Head of caudate nucleus (tissue), 42 donors: ENCODE data around the gene TAF11L2.
"Not testable (repeated sequence)": the region's sequence is repeated elsewhere in the genome, so short reads cannot be mapped to it uniquely, and the experiment has no call there.

Source experiments
- DNase-seq, 42 donors: peaks; one replicate each; pipeline versions ENCODE4 v3.0.0 to v3.0.0-alpha.2; 2020 to 2021; ENCODE audit warnings: mixed read lengths in 7 of 42
- intact Hi-C: fragments of 100-400 bp; cut with DNase I; formaldehyde crosslinking; loops from one replicate; pipeline ENCODE4 v1.15.0; 2022

TAF11L2 gene

DNA sequence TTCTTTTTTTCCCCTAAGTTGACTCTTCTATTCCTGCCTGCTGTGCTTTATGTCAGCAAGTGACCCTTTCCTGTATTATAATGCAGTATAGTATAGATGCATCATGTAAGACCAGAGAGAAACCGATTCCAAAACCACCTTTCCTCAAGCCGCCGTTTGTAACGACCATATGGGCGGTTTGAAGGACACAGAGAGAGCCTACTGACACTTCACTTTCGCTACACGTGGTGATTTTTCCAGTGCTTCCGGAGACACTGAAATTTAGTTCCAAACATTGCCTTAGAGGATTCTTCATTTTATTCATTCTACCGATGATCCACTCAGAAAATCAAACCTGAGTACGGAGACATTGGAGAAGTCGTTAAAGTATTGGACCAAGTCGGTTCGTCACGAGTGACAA, 21.5 kb downstream of the TAF11L2 start:
- intact Hi-C loops = not testable (repeated sequence)
- DNase-seq = peak in 2 of 42 donors; percentile 24 to 52

DNA sequence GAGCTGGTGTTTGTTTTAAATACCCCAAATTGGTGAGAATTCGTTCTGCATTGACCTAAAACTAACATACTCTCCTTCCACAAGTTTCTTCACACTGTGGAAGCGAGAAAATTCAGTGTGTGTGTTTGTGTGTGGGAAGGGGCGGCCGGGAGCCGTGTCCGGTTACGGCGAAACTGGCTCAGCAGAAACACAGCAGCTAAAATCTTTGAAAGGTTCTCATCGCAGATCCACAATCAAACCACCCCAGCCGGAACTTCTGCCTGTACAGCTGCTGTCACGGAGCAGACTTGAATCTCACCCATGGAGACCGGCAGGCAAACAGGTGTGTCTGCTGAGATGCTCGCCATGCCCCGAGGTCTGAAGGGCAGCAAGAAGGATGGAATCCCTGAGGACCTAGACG, 23.5 kb downstream of the TAF11L2 start, which contains the start of gene TAF11L4:
TSS of gene TAF11L4 (plus strand) at position 301 of the 400 bp plus-strand sequence.
- intact Hi-C loops, DNase-seq: not testable (repeated sequence)

DNA sequence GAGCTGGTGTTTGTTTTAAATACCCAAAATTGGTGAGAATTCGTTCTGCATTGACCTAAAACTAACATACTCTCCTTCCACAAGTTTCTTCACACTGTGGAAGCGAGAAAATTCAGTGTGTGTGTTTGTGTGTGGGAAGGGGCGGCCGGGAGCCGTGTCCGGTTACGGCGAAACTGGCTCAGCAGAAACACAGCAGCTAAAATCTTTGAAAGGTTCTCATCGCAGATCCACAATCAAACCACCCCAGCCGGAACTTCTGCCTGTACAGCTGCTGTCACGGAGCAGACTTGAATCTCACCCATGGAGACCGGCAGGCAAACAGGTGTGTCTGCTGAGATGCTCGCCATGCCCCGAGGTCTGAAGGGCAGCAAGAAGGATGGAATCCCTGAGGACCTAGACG, 26.9 kb downstream of the TAF11L2 start, which contains the start of gene TAF11L5:
TSS of gene TAF11L5 (plus strand) at position 301 of the 400 bp plus-strand sequence.
- DNase-seq, intact Hi-C loops: not testable (repeated sequence)

DNA sequence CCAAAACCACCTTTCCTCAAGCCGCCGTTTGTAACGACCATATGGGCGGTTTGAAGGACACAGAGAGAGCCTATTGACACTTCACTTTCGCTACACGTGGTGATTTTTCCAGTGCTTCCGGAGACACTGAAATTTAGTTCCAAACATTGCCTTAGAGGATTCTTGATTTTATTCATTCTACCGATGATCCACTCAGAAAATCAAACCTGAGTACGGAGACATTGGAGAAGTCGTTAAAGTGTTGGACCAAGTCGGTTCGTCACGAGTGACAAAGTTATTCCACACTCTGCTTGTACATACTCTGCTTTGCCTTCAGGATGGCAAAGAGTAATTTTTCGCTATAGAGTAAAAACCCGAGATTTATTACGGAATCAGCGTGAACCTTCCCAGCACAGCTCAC, 28.5 kb downstream of the TAF11L2 start:
- peak in 34 of 42 donors; percentile 7 to 80 (median 40) for DNase-seq
- intact Hi-C loops = not testable (repeated sequence)

DNA sequence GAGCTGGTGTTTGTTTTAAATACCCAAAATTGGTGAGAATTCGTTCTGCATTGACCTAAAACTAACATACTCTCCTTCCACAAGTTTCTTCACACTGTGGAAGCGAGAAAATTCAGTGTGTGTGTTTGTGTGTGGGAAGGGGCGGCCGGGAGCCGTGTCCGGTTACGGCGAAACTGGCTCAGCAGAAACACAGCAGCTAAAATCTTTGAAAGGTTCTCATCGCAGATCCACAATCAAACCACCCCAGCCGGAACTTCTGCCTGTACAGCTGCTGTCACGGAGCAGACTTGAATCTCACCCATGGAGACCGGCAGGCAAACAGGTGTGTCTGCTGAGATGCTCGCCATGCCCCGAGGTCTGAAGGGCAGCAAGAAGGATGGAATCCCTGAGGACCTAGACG, 30.3 kb downstream of the TAF11L2 start, which contains the start of gene TAF11L6:
TSS of gene TAF11L6 (plus strand) at position 301 of the 400 bp plus-strand sequence.
- DNase-seq, intact Hi-C loops: not testable (repeated sequence)
